ENCODE results near the gene ALAS1.

Gene ALAS1

DNA sequence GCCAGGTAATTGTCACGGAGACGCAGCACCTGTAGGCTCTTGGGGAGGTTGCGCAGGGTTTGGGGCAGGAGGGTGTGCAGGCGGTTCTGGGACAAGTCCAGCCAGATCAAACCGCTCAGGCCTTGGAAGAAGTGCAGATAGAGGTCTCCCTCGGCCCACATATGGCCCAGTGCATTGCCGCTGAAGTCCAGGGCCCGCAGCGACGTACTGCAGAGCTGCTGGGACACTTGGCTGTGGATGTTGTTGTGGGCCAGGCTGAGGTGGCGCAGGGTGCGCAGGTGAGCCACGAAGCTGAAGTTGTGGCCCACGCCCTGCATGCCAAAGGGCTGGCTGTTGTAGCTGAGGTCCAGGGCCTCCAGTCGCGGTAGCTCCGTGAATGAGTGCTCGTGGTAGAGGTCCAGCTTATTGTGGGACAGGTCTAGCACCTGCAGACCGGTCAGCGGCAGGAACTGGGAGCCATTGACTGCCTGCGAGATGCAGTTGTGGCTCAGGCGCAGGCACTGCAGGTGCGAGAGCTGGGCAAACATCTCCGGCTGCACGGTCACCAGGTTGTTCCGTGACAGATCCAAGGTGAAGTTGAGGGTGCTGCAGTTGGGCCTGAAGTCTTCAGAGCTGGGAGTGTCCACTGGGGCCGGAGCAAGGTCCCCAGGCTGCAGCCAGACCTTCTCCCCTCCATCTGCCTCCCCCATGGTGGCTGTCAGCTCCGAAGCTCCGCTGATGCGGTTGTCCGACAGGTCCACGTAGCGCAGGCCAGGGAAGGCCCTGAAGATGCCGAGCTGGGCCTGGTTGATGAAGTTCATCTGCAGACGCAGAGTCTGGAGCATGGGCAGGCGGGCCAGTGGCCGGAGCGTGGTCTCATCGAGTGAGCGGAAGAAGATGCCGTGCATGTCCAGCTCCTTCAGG, 24.6 kb downstream of the ALAS1 start:
- DNase-seq, result no peak

DNA sequence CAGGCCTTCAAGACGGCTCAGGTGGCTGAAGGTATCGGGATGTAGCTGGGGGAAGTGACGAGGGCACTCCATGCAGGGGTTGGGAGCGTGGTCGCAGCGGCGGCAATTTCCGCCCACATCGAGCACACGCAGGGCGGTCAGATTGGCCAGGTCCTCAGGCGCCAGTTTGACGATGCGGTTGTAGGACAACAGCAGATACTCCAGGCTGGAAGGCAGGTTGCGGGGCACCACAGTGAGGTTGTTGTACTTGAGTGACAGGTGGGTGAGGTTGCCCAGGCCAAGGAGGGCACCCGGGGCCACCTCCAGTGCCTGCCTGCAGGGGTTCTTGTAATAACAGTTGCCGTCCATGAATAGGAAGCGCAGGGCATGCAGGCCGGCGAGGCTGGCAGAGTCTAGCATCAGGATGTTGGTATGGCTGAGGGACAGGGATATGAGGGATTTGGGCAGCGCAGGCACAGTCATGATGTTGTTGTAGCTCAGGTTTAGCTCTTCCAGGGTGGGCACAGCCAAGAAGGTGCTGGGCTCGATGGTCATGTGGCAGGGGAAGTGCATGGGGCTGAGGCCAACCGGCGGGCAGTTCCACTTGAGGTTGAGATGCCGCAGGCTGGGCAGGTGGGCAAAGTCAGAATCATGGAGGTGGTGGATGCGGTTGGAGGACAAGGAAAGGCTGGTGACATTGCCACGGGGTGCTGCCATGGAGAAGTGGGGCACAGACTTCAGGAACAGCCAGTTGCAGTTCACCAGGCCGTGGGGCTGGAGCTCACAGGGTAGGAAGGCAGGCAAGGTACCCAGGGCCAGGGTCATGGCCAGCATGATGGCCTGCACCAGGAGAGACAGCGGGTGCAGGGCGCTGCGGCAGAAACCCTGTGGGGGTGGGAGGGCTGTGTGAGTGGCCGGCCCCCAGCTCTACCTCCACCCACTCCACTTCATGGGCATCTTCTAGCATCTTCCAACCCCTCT, 25.8 kb downstream of the ALAS1 start:
- no peak for DNase-seq

DNA sequence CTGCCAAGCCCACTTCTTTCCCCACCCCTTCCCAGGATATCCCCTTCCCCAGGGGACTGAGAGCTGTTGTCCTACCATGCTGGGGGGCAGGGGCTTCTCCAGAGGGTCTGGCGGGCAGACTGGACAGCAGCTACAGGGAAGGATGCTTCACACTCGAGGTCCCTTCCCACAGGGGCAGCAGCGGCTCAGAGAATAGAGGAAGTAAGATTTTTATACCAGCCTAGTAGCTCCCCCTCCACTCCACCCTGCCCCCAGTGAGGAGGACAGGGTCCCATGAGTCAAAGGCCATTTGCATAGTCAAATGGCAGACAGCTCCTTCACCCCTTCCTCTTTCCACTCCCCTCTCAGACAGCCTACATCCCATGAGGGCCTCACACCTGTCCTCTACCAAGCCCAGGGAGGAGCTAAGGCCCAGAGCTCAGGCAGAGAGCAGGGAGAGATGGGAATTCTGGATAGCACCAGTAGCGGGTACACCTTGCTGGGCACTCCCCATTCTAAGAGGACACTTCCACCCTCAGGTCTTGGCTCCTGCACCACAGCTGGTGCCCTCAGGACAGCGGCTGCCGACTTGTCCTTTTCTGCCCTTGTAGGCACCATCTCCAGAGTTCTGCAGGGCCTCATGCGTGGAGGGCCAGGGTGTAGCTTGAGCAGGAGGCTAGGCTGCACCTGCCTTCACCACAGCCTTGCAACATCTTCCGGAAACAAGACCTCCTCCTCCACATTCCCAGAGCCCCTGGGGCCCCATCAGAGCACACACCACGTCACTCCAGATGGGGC, 27.7 kb downstream of the ALAS1 start, which contains the start of gene TLR9:
TSS of gene TLR9 (minus strand) at position 194 of the 777 bp plus-strand sequence. CDS start at position 78, 116 bp downstream.
- DNase-seq, result peak; percentile 53

- peak; percentile 4 for DNase-seq
Observed at GRCh38 chr3:52226229-52226817, 28.4 kb downstream of the ALAS1 start.

GRCh38 chr3:52227117-52227516, 29.2 kb downstream of the ALAS1 start:
- DNase-seq, result peak; percentile 16

- DNase-seq, result peak; percentile 2
Observed at GRCh38 chr3:52227766-52228165, 29.8 kb downstream of the ALAS1 start.

DNA sequence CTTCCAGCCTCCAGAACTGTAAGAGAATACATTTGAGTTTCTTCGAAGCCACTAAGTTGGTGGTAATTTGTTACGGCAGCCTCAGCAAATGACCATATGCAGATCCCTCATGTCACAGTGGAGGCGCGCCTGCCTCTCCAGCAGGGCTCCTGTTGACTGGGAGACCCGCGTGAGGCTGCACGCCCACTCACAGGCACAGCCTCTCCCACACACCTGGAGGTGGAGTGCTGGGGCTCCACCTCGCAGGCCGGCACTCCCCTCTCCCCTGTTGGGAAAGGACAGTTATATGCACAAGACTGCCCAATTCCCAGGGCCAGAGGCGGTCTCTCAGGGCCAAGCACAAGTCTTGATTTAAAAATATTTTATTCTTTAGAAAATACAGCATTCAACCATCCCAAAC, 30.3 kb downstream of the ALAS1 start:
- peak; percentile 2 for DNase-seq

DNA sequence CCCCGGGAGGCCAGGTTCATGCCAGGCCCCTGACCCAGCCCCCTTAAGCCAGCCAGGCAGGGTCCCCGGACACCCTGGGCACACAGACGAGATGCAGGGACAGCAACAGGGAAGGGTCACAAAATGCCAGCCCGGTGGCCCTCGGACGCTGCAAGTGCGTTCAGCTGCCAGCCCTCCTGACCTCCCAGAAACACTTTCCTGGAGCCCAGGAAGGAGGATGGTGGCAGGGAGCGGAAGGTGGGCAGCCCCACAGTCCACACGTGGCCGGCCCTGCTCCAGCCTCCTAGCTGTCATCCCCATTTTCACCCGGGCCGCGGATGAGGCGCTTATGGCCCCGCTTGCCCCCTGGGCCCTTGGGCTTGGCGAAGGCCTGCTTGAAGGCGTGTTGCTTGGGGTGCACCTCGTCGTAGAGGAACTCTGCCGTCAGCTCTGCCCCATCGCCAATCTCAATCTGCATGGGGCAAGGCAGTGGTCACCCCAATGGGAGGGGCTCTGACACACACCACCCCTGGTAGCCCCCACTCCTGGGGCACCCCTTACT, 30.9 kb downstream of the ALAS1 start:
- peak; percentile 2 for DNase-seq

- DNase-seq, result no peak
Observed at GRCh38 chr3:52229656-52230055, 31.7 kb downstream of the ALAS1 start.

DNA sequence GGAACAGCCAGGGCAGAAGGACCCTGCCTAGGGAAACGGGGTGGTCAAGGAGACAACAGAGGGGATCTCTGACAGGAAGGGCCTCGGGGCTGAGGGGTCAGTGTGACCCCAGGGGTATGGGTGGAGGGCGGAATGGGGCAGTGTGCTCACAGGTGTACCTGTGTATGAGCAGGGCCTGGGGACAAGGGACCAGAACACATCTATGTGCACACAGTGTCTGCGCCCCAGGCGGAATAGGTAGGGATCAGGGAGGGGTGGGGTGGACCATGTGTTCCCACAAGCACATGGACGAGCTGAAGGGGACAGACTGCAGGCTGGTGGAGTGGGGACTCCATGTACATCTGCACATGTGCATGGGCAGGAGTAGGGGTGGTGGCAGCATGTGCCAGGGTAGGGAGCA, 32.5 kb downstream of the ALAS1 start:
- peak; percentile 3 for DNase-seq

- no peak for DNase-seq
Observed at GRCh38 chr3:52230889-52231499, 33.0 kb downstream of the ALAS1 start.

DNA sequence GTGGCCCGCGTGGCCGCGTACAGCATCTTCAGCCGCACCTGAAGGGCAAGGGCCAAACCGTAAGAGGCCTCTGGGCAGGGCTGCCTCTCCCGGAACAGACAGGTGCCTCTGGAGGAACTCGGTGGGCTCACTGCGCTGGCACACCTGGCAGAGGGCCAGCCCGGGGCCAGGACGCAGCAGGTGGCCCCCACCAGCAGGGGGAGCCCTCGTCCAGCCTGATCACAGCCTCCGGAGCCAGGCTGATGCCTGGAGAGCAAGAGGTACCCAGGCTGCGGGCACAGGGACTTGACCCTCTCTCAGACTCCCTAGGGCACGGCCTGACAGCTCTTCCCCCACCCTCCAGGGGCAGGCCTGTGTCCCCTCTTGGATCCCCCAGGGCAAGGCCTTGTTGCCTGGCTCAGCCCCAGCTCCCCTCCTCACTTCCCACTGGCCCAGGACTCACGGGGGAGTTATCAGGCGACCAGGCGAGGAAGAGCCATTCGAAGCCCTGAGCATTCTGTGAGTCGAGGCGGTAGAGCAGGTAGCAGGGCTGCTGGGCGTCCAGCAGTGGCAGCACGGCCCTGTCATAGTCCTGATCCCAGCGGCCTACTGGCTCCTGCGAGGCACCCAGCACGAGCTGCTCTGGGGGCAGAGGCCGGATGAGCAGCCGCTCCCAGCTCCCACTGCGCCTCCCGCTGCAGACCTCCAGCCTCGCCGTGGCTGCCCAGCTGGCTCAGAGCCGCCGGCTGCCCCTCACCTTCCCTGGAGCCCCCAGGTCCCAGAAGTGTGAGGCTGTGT, 33.7 kb downstream of the ALAS1 start:
- DNase-seq, result peak; percentile 95

DNA sequence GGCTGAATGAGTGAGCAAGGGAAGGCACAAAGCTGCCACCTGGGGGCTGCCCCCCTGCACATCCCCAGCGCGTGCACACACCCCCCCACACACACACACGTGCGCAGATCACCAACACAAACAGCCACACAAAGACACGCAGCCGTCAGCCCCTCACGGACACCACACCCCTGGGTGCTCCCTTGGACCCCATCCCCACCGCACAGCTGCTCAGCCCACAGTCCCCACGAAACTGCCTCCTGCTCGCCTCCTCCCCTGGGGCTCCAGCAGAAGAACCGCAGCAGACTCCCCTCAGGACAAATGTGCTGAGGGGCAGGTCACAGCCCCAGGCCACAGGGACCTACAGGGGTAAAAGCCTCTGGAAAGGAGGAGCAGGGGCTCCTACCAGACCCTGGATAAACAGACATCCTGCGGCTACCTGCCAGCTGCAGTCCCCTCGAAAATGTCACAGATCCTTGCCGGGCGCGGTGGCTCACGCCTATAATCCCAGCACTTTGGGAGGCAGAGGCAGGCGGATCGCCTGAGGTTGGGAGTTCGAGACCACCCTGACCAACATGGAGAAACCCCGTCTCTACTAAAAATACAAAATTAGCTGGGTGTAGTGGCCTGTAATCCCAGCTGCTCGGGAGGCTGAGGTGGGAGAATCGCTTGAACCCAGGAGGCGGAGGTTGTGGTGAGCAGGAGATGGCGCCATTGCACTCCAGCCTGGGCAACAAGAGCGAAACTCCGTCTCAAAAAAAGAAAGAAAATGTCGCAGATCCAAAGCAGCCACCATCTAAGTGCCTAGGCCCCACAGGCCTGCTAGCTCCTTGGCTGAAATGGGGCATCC, 34.5 kb downstream of the ALAS1 start:
- peak; percentile 53 for DNase-seq

DNA sequence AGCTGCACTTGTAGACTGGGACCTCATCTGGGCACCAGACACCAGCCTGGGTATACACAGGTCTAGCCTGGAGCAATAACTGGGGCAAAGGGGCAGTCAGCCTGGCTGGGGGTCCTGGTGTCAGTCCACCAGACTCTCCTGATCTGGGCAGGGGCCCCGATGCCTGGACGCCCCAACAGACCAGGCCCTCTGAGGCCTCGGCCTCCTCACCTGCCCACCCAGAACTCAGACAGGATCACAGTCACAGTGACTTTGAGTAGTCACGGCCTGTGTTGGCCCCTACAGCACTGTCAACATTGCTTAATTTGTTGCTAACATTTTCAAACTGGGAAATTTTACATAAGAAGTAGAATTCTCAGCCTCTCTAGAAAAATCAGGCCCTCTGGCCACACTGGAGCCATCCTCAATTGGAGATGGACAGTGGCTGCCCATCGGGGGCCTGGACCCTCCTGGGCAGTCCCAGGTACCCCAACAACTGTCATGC, 35.2 kb downstream of the ALAS1 start:
- DNase-seq, result no peak

- DNase-seq, result no peak
Observed at GRCh38 chr3:52233968-52234367, 36.0 kb downstream of the ALAS1 start.

GRCh38 chr3:52234516-52235447, 36.8 kb downstream of the ALAS1 start:
- DNase-seq, result no peak

DNA sequence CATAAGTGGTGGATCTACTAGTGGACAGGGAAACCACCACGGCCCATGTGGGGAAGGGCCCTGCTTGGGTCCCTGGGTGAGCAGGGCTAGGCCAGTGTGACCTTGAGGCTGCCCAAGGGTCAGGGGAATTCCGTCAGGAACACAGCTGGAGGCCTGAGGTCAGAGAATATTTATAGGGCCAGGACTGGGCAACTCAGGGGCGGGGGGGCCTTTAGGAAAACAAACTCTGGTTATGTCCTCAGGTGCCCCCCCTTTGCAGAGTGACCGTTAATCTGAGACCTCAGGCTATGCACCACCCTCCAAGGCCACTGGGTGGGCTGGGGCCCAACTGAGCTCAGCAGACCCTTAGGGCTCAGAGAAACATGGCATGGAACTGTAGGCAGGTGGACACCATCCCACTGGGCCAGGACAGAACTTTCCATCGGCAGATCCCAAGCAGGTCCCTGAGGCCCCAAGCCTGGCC, 38.5 kb downstream of the ALAS1 start:
- DNase-seq, result no peak

- no peak for DNase-seq
Observed at GRCh38 chr3:52237006-52237656, 39.2 kb downstream of the ALAS1 start.

All from CD4-positive, alpha-beta T cell treated with Interleukin-17A for 4 hours (primary cell).